H1 (cell line): ENCODE results near the gene CAPZA3. TPM values are rescaled to one million over a fixed set of nuclear protein-coding genes. Genes with fewer than 3 reads are reported as not detected.

ENCODE experiments used
- CTCF ChIA-PET: fragments of 300-600 bp; sonication (Branson Sonifier 250); formaldehyde crosslinking; loops from one replicate; lab custom pipeline; 2021; ENCODE audit not compliant: partially characterized antibody; lab: Charles Lee
- POLR2A ChIA-PET: fragments of 300-600 bp; sonication (Branson Sonifier 250); formaldehyde crosslinking; loops from one replicate; lab custom pipeline; 2021; ENCODE audit warnings: inconsistent platforms; ENCODE audit not compliant: partially characterized antibody; lab: Charles Lee
- DNase-seq, 2 experiments: peaks; one replicate each; pipeline versions ENCODE4 v3.0.0 to v3.0.0-alpha.2; 2010 to 2022; ENCODE audit warnings: low spot score in 2 of 2, low read depth in 1 of 2, mixed read lengths in 1 of 2
- FAIRE-seq: peaks from 2 replicates; lab custom pipeline; 2011; peaks lifted over from hg19 to GRCh38; lab: Jason Lieb, UNC
- H2AFZ ChIP-seq: 2 replicates; pipeline ENCODE4 v1.8.1; 2012; ENCODE audit warnings: low read length, inconsistent platforms
- H2AK5ac ChIP-seq: 2 replicates; pipeline ENCODE4 v1.6.1; 2013; ENCODE audit warnings: low read depth, low read length
- H2BK120ac ChIP-seq: replicated peaks from 2 replicates; pipeline ENCODE3; 2013; ENCODE audit warnings: low read depth, low read length, inconsistent platforms
- H2BK12ac ChIP-seq: 2 replicates; pipeline ENCODE4 v1.6.1; 2013; ENCODE audit warnings: low read depth, low read length
- H2BK15ac ChIP-seq: 2 replicates; pipeline ENCODE4 v1.6.1; 2013; ENCODE audit warnings: low read length
- H2BK20ac ChIP-seq: 2 replicates; pipeline ENCODE4 v1.6.1; 2013; ENCODE audit warnings: low read length
- H2BK5ac ChIP-seq: 2 replicates; pipeline ENCODE4 v1.6.1; 2013; ENCODE audit warnings: low read depth, low read length
- H3K14ac ChIP-seq: 2 replicates; pipeline ENCODE4 v1.6.1; 2013; ENCODE audit warnings: inconsistent platforms; ENCODE audit not compliant: insufficient read length
- H3K18ac ChIP-seq: 2 replicates; pipeline ENCODE4 v1.6.1; 2013; ENCODE audit warnings: low read length; ENCODE audit errors: extremely low read depth
- H3K23ac ChIP-seq: 2 replicates; pipeline ENCODE4 v1.6.1; 2013; ENCODE audit warnings: inconsistent platforms; ENCODE audit not compliant: insufficient read length
- H3K23me2 ChIP-seq: 2 replicates; pipeline ENCODE4 v1.6.1; 2013; ENCODE audit warnings: low read depth, low read length
- H3K27ac ChIP-seq: 2 replicates; pipeline ENCODE4 v1.6.1; 2011; ENCODE audit warnings: low read depth, low read length, inconsistent platforms
- H3K27me3 ChIP-seq, 4 experiments: replicated peaks in 1 of 4; 1 replicate in 1 of 4; 2 replicates in 3 of 4; pipeline versions ENCODE4 v1.6.1 to v1.8.1; 2011 to 2013; ENCODE audit warnings: low read length in 3 of 4, mild to moderate bottlenecking in 3 of 4, inconsistent platforms in 2 of 4, mixed read lengths in 2 of 4, moderate library complexity in 1 of 4; ENCODE audit not compliant: control insufficient read depth in 3 of 4, insufficient read depth in 3 of 4; ENCODE audit errors: extremely low read depth in 1 of 4
- H3K36me3 ChIP-seq, 4 experiments: 2 replicates each; pipeline versions ENCODE4 v1.6.1 to v1.8.1; 2011 to 2013; ENCODE audit warnings: mild to moderate bottlenecking in 4 of 4, low read length in 3 of 4, moderate library complexity in 2 of 4, control low read depth in 1 of 4, inconsistent platforms in 1 of 4; ENCODE audit not compliant: insufficient read depth in 4 of 4, control insufficient read depth in 2 of 4
- H3K4ac ChIP-seq: replicated peaks from 2 replicates; pipeline ENCODE3; 2013; ENCODE audit warnings: low read length, low read depth, mixed read lengths, inconsistent platforms; ENCODE audit not compliant: insufficient read length
- H3K4me1 ChIP-seq, 4 experiments: replicated peaks in 1 of 4; 1 replicate in 1 of 4; 2 replicates in 3 of 4; pipeline versions ENCODE4 v1.6.1 to v1.8.1; 2011 to 2013; ENCODE audit warnings: low read length in 3 of 4, inconsistent platforms in 2 of 4, mixed read lengths in 1 of 4; ENCODE audit not compliant: insufficient read depth in 4 of 4, control insufficient read depth in 3 of 4
- H3K4me2 ChIP-seq, 2 experiments: 2 replicates each; pipeline versions ENCODE4 v1.6.1 to v1.8.1; 2011 to 2013; ENCODE audit warnings: low read depth in 2 of 2, low read length in 2 of 2, control low read depth in 1 of 2, inconsistent platforms in 1 of 2, mild to moderate bottlenecking in 1 of 2; ENCODE audit not compliant: insufficient read depth in 1 of 2
- H3K4me3 ChIP-seq, 4 experiments: fragments of 200-600, 300-600 bp in 1 of 4; sonication (generic), shearing (Covaris generic), sonication (Bioruptor Twin) in 1 of 4; 2 replicates each; pipeline versions ENCODE4 v1.5.1 to v1.8.1; 2011 to 2016; ENCODE audit warnings: low read length in 4 of 4, low read depth in 3 of 4, control low read depth in 2 of 4, inconsistent platforms in 2 of 4, mild to moderate bottlenecking in 2 of 4, mixed read lengths in 1 of 4, moderate library complexity in 1 of 4; ENCODE audit not compliant: insufficient read depth in 2 of 4; ENCODE audit errors: extremely low read depth in 1 of 4
- H3K56ac ChIP-seq: replicated peaks from 2 replicates; pipeline ENCODE3; 2013; ENCODE audit warnings: low read depth, mild to moderate bottlenecking, mixed read lengths, low read length, inconsistent platforms; ENCODE audit not compliant: insufficient read length
- H3K79me1 ChIP-seq: 2 replicates; pipeline ENCODE4 v1.6.1; 2013; ENCODE audit warnings: low read depth, low read length, control low read depth
- H3K79me2 ChIP-seq, 2 experiments: 2 replicates each; pipeline versions ENCODE4 v1.6.1 to v1.8.1; 2012 to 2013; ENCODE audit warnings: low read length in 2 of 2, mild to moderate bottlenecking in 2 of 2, inconsistent platforms in 1 of 2; ENCODE audit not compliant: insufficient read depth in 2 of 2, control insufficient read depth in 1 of 2
- H3K9ac ChIP-seq, 4 experiments: replicated peaks in 1 of 4; 1 replicate in 1 of 4; 2 replicates in 3 of 4; pipeline versions ENCODE4 v1.6.1 to v1.8.1; 2011 to 2013; ENCODE audit warnings: low read depth in 3 of 4, low read length in 3 of 4, control low read depth in 2 of 4, mild to moderate bottlenecking in 2 of 4, moderate library complexity in 2 of 4, inconsistent platforms in 1 of 4; ENCODE audit errors: extremely low read depth in 1 of 4
- H3K9me3 ChIP-seq, 2 experiments: 2 replicates each; pipeline versions ENCODE4 v1.6.1 to v1.8.1; 2012 to 2013; ENCODE audit warnings: mild to moderate bottlenecking in 2 of 2, moderate library complexity in 2 of 2, control low read depth in 1 of 2, inconsistent platforms in 1 of 2, low read depth in 1 of 2, low read length in 1 of 2, mixed read lengths in 1 of 2; ENCODE audit not compliant: insufficient read depth in 2 of 2
- H4K20me1 ChIP-seq, 2 experiments: replicated peaks in 1 of 2; 2 replicates each; pipeline versions ENCODE3 to v1.8.1; 2011 to 2013; ENCODE audit warnings: inconsistent platforms in 2 of 2, low read length in 2 of 2, mild to moderate bottlenecking in 1 of 2; ENCODE audit not compliant: insufficient read depth in 2 of 2, control insufficient read depth in 1 of 2
- H4K5ac ChIP-seq: 2 replicates; pipeline ENCODE4 v1.6.1; 2013; ENCODE audit warnings: low read length, low read depth, mixed read lengths, inconsistent platforms; ENCODE audit not compliant: insufficient read length
- H4K8ac ChIP-seq: 2 replicates; pipeline ENCODE4 v1.8.0; 2013; ENCODE audit warnings: mild to moderate bottlenecking, moderate library complexity, low read length, inconsistent platforms; ENCODE audit not compliant: insufficient read depth; ENCODE audit errors: extremely low read depth
- H4K91ac ChIP-seq: replicated peaks from 2 replicates; pipeline ENCODE3; 2013; ENCODE audit warnings: low read length, mixed read lengths, inconsistent platforms; ENCODE audit not compliant: insufficient read length
- CTBP2 ChIP-seq: IDR thresholded peaks from 2 replicates; pipeline ENCODE4 v1.7.0; 2011; ENCODE audit warnings: borderline replicate concordance, mild to moderate bottlenecking, moderate library complexity, mixed read lengths, low read length; ENCODE audit not compliant: insufficient read depth, insufficient read length
- RNF2 ChIP-seq: fragments of 200-900, 300-1000 bp; sonication (generic); IDR thresholded peaks from 2 replicates; pipeline ENCODE4 v1.7.1; 2016; ENCODE audit warnings: borderline replicate concordance, low read depth, mild to moderate bottlenecking, antibody characterized with exemption, low read length; ENCODE audit not compliant: poor library complexity, severe bottlenecking; ENCODE audit errors: missing control alignments
- SIN3A ChIP-seq, 2 experiments: IDR thresholded peaks in 1 of 2; conservative IDR thresholded peaks in 1 of 2; 2 replicates each; pipeline ENCODE4 v1.6.1; 2011 to 2012; ENCODE audit warnings: low read length in 2 of 2, improper control_type of control experiment in 1 of 2, low read depth in 1 of 2, mild to moderate bottlenecking in 1 of 2
- SIRT6 ChIP-seq: IDR thresholded peaks from one replicate; pipeline ENCODE4 v1.7.1; 2012; ENCODE audit warnings: low read length, inconsistent platforms
- SP4 ChIP-seq: IDR thresholded peaks from 2 replicates; pipeline ENCODE4 v1.6.1; 2012; ENCODE audit warnings: low read length, inconsistent platforms
- TAF7 ChIP-seq: optimal IDR thresholded peaks from 2 replicates; pipeline ENCODE3; 2011; ENCODE audit warnings: low read depth, mild to moderate bottlenecking, inconsistent platforms, low read length, moderate library complexity, borderline replicate concordance
- ZNF274 ChIP-seq: IDR thresholded peaks from 2 replicates; pipeline ENCODE4 v1.7.0; 2012; ENCODE audit warnings: low read length, borderline replicate concordance; ENCODE audit errors: extremely low read depth
- WGBS, 2 experiments: shearing (Covaris generic) in 1 of 2; methylation state at CpG; one replicate each; pipeline versions ENCODE4 v1.1.6 to v1.1.7; 2013 to 2015; ENCODE audit warnings: low lambda C conversion rate in 2 of 2, mixed read lengths in 2 of 2, inconsistent platforms in 1 of 2, low coverage in 1 of 2, missing lambda C conversion rate in 1 of 2; ENCODE audit not compliant: insufficient replicate concordance in 2 of 2, insufficient coverage in 1 of 2, insufficient read length in 1 of 2; ENCODE audit errors: extremely low coverage in 1 of 2, missing lambda C conversion rate in 1 of 2; 5-methylcytosine and 5-hydroxymethylcytosine counted together
- polyA plus RNA-seq, 7 experiments: library from polyadenylated mRNA; depleted of rRNA in 3 of 7; stranded (reverse) in 5 of 7; unstranded in 2 of 7; fragments of >200 nt in 5 of 7; fragments of 200-250 nt in 2 of 7; gene quantifications; 1 replicate in 5 of 7; 2 replicates in 1 of 7; 4 replicates in 1 of 7; pipeline versions ENCODE4 v1.2.1 to v1.2.3, GENCODE V29; 2011 to 2013; ENCODE audit warnings: missing spikeins in 2 of 7, mixed read lengths in 2 of 7
- total RNA-seq: library from RNA; stranded (reverse); fragmentation: NEBNext Ultra II Directional; extraction: Animal tissue kit (Norgen Biotek cat#: 25700); gene quantifications from 2 replicates; pipeline ENCODE4 v1.2.1, GENCODE V29; 2021
- TF ChIP-seq, protein P1 (sequence below), 3 experiments: IDR thresholded peaks; 1 replicate in 2 of 3; 2 replicates in 1 of 3; pipeline versions ENCODE4 v1.5.1 to v1.6.1; 2011; ENCODE audit warnings: low read length in 3 of 3, mild to moderate bottlenecking in 3 of 3, inconsistent platforms in 2 of 3, low read depth in 1 of 3, moderate library complexity in 1 of 3; ENCODE audit not compliant: insufficient read depth in 1 of 3; ENCODE audit errors: control extremely low read depth in 1 of 3

The CAPZA3 gene
- total and polyA plus RNA-seq, 2 of the 8 experiments (the other 6 are each of a cell fraction or from before 2014, with no cell fraction given), result not detected

DNA sequence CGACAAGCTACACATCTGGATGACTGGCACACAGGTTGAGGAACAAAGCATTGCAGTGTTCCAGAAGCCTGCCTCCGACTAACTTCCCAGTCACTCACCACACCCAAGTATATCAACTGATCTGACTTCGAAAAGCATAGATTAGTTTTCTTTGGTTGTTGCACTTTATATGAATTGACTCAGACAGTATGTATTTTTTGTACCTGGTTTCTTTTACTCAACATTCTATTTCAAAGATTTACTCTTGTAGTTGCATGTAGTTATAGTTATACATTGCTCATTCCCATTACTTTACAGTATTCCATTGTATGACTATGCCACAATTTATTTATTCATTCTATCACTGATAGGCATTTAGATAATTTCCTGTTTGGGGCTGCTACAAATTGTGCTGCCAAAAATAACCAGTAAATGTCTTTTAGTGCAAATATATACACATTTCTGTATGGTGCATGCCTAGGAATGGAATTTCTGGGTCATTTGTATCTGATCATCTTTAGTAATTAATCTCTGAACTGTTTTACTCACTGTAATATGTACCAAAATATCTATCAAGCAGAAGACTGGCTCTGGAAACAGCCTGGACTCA lies 17.9 kb upstream of the CAPZA3 start:
- no peak overlapping the region for H3K14ac ChIP-seq
- H3K9ac ChIP-seq, result no peak overlapping the region
- H2BK120ac ChIP-seq, result no peak overlapping the region
- no peak overlapping the region for H4K8ac ChIP-seq
- H2BK5ac ChIP-seq, result no peak overlapping the region
- FAIRE-seq (no peak), DNase-seq (no peak)
- 77% methylated on average over 3 of the region's 3 CpGs; no CpG with 5 or more reads in 1 of the 2 experiments for WGBS, 2 experiments
- no peak overlapping the region for H2AFZ ChIP-seq
- no peaks in the 10 kb centered on the region for H3K79me2 ChIP-seq
- H4K91ac ChIP-seq, result no peak overlapping the region
- no peak overlapping the region for H3K56ac ChIP-seq
- ChIA-PET POLR2A (no interaction called here), CTCF (no interaction called here)
- H3K4ac ChIP-seq, result no peak overlapping the region
- H3K4me2 ChIP-seq, result no peak overlapping the region
- no peak overlapping the region for H2BK15ac ChIP-seq
- no peaks in the 10 kb centered on the region for H3K36me3 ChIP-seq
- H2BK20ac ChIP-seq, result no peak overlapping the region
- H3K23me2 ChIP-seq, result no peaks in the 10 kb centered on the region
- H3K18ac ChIP-seq, result no peak overlapping the region
- H2BK12ac ChIP-seq, result no peak overlapping the region
- no peak overlapping the region for H2AK5ac ChIP-seq
- H3K27ac ChIP-seq, result no peak overlapping the region
- no peaks in the 10 kb centered on the region for H3K4me1 ChIP-seq
- H4K20me1 ChIP-seq, result no peaks in the 10 kb centered on the region
- TF ChIP-seq SIRT6, result no peak
- no peak for TF ChIP-seq SP4
- no peak for TF ChIP-seq SIN3A (conservative IDR thresholded peaks at IDR 0.05 in 1 of 2, IDR thresholded peaks at IDR 0.05 in 1 of 2; ENCODE audit: low read depth in 1 of 2, low read length in 2 of 2)
- no peak for TF ChIP-seq CTBP2
- no peak for TF ChIP-seq TAF7
- no peak for TF ChIP-seq ZNF274
- TF ChIP-seq RNF2, result no peak
- TF ChIP-seq, protein P1, sequence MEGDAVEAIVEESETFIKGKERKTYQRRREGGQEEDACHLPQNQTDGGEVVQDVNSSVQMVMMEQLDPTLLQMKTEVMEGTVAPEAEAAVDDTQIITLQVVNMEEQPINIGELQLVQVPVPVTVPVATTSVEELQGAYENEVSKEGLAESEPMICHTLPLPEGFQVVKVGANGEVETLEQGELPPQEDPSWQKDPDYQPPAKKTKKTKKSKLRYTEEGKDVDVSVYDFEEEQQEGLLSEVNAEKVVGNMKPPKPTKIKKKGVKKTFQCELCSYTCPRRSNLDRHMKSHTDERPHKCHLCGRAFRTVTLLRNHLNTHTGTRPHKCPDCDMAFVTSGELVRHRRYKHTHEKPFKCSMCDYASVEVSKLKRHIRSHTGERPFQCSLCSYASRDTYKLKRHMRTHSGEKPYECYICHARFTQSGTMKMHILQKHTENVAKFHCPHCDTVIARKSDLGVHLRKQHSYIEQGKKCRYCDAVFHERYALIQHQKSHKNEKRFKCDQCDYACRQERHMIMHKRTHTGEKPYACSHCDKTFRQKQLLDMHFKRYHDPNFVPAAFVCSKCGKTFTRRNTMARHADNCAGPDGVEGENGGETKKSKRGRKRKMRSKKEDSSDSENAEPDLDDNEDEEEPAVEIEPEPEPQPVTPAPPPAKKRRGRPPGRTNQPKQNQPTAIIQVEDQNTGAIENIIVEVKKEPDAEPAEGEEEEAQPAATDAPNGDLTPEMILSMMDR (IDR thresholded peaks at IDR 0.05; ENCODE audit: control extremely low read depth in 1 of 3, insufficient read depth in 1 of 3, low read depth in 1 of 3, low read length in 3 of 3), result no peak
- no peak overlapping the region for H3K4me3 ChIP-seq
- H3K9me3 ChIP-seq, result no peaks in the 10 kb centered on the region
- no peaks in the 10 kb centered on the region for H3K79me1 ChIP-seq
- H3K23ac ChIP-seq, result no peak overlapping the region
- no peak overlapping the region for H4K5ac ChIP-seq
- no peaks in the 10 kb centered on the region for H3K27me3 ChIP-seq
